GM12873 (cell line): Measurements from ENCODE around the gene LRRC73.

Experiments
- TF ChIP-seq, protein P1 (sequence below): IDR thresholded peaks from 2 replicates; pipeline ENCODE4 v1.5.1; 2012; ENCODE audit warnings: low read depth, mild to moderate bottlenecking, moderate library complexity, low read length, control low read depth; ENCODE audit not compliant: insufficient read depth; ENCODE audit errors: missing control alignments

LRRC73 gene

DNA sequence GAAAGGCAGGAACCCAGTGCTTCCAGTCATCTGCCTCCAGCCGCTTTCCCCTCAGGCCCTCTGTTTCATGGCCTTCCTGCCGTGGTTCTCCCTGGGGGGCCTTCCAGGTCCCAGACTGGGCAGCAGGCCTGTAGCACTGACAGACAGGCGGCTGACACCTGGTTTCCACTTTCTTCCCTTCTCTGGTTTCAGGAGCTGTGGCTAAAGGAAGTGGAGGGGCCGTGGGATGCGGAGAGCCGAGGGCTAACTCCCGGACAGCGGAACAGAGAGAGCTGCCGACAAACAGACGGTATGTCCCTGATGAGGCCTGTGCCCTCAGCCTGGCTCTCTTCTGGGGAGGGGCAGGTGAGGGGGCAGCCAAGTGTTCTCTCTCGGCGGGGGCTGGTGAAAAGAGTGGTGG lies 12.5 kb downstream of the LRRC73 start:
- TF ChIP-seq, protein P1, sequence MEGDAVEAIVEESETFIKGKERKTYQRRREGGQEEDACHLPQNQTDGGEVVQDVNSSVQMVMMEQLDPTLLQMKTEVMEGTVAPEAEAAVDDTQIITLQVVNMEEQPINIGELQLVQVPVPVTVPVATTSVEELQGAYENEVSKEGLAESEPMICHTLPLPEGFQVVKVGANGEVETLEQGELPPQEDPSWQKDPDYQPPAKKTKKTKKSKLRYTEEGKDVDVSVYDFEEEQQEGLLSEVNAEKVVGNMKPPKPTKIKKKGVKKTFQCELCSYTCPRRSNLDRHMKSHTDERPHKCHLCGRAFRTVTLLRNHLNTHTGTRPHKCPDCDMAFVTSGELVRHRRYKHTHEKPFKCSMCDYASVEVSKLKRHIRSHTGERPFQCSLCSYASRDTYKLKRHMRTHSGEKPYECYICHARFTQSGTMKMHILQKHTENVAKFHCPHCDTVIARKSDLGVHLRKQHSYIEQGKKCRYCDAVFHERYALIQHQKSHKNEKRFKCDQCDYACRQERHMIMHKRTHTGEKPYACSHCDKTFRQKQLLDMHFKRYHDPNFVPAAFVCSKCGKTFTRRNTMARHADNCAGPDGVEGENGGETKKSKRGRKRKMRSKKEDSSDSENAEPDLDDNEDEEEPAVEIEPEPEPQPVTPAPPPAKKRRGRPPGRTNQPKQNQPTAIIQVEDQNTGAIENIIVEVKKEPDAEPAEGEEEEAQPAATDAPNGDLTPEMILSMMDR: no peak

DNA sequence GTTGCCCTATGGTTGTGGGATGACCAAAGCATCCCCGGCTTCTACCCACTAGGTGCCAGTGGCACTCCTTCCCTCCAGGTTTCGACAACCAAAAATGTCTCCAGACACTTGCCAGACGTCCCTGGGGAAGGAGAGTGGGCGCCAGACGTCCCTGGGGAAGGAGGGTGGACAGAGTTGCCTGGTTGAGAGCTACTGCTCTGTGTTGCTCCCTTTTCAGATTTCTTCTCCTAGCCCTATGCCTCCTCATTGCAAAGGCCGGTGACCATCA lies 13.1 kb downstream of the LRRC73 start:
- TF ChIP-seq, protein P1: no peak

DNA sequence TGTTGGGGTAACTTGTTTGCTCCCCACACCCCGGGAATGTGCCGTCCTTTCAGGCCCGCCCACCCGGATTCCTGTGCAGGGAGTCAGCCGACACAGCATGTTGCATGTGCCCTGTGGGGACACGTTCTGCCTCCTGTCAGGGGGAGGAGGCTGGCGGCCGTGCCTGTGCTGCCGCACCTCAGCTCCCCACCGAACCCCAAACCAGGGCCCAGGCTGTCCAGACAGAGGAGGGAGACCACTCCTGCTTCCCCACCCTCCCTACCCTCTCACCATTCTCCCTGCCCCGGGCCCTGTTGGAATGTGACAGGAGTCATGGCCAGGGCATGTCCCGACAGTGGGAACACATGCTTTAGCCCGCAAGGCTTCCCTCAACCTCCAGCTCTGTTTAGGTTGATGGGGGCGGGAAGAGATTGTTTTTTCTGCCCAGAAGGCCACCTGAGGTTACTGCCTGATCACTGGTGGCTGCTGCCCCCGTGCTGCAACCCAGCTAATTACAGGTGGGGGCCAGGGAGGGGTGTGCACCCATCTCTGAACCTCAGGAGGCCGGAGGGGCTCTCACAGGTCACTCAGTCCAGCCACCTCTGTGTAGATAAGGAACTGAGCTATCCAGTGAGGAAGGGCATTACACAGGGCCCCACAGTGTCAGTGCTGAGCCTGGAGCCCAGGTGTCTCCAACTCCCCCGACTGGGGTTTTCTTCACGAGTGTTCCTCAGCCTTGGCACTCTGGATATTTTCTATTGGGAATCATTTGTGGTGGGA lies 13.6 kb downstream of the LRRC73 start:
- TF ChIP-seq, protein P1: peak; percentile 64

DNA sequence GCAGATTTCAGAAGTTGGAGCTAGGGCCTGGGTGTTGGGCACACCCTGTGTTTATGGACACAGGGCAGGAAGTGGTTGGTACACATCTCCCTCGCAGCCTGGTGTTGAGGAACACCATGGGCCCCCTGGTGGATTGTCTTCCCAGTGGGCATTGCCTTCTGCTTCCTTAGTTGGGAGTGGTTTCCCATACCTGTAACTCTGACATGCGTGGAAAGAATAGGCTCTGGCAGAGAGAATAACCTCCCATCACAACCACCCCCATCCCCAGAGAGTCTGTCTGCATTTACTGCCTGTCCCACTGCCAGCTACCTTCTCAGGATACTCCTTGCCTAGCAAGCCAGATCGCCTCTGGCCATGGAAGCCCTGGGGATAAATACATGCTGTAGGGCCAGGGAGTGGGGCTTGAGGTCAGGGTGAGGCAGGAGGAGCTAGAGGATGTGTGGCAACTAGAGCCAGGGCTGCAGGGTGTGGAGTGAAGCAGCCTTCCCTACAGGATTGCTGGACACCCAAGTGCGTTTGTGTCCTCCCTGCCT lies 14.7 kb downstream of the LRRC73 start:
- TF ChIP-seq, protein P1: peak; percentile 18

DNA sequence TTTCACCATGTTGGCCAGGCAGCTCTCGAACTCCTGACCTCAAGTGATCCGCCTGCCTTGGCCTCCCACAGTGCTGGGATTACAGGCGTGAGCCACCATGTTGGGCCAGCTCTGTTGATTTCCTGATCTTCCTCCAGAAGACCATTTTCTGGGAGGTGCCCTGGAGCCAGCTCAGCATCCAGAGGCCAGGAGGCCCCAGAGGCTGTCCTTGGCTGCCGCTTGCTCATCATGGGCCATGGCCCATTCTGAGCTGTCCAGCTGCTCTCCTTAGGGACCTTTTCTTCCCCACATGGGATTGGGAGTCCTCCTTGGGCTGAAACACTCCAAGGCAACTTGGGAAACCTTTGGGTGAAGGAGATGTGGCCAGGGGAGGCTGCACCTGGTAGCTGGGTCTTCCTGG lies 15.4 kb downstream of the LRRC73 start:
- TF ChIP-seq, protein P1: no peak

DNA sequence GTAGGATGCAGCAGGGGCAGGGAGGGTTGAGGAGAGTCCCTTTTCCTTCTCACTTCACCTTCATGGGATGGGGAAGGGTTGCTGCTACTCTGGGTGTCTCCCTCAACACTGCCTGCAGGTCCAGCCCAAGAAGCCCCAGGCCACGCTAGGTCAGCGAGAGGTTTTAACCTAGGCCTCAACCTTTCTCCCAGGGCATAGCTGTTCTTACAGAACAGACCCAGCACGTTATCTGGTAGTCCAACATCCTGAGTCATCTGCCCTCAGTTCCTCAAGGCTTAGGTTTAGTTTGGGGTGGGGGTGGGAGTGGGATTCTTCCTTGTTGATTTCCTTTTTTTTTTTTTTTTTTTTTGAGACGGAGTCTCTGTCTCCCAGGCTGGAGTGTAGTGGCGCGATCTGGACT lies 15.8 kb downstream of the LRRC73 start:
- TF ChIP-seq, protein P1: no peak

DNA sequence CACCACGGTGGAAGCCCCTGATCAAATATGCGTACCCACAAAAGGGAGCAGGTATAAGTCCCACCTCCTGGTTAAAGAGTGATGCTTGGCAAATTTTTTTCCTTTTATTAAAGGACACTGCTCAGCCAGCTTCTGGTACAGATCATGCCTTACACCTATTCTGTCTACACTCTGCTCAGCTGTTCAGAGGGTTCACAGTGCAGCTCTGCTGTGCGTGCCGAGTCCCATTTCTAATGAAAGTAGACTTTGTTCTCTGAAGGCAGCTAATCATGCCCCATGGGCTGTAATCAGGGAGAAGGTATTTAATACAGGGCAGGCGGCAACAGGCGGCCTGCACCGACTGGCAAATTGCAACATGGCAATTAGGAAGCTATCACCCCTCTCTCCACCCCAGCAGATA lies 16.3 kb downstream of the LRRC73 start:
- TF ChIP-seq, protein P1: no peak

DNA sequence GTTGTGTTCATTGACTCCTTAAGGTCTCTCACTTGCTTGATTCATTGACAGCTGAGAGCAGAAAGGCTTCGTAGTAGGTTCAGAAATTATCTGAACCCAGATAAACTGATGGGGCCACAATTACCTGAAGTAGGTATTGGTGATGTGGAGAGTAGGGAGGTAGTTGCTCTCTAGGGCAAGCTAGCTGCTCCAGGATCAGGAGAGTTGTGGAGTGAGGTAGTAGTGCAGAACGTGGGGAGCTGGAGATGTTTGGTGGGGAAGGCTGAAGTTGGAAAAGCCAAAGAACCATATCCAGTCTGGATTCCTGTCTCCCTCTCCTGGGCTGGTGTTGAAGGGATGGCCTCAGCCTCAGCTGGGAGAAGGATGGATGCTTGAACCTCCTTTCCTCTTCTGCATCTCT lies 16.9 kb downstream of the LRRC73 start:
- TF ChIP-seq, protein P1: no peak
